GM23248 (cell line): ENCODE results near the gene CP. TPM values are rescaled to one million over a fixed set of nuclear protein-coding genes. Genes with fewer than 3 reads are reported as not detected.
"Not testable (repeated sequence)": the region's sequence is repeated elsewhere in the genome, so short reads cannot be mapped to it uniquely, and the experiment has no call there.

Experiments
- DNase-seq: peaks from one replicate; pipeline ENCODE4 v3.0.0-alpha.2; 2015
- H2AFZ ChIP-seq: fragments of 200-600 bp; sonication (generic); 2 replicates; pipeline ENCODE4 v1.6.1; 2016; ENCODE audit warnings: antibody characterized with exemption
- H3F3A ChIP-seq: fragments of 200-600 bp; sonication (generic); 2 replicates; pipeline ENCODE4 v1.6.1; 2016; ENCODE audit warnings: mild to moderate bottlenecking, antibody characterized with exemption, mixed run types; ENCODE audit not compliant: insufficient read depth
- H3K27ac ChIP-seq: fragments of 200-600 bp; sonication (generic); 2 replicates; pipeline ENCODE4 v1.5.1; 2016; ENCODE audit warnings: mild to moderate bottlenecking
- H3K27me3 ChIP-seq: fragments of 200-600 bp; sonication (generic); replicated peaks from 2 replicates; pipeline ENCODE4 v1.6.1; 2016; ENCODE audit warnings: mild to moderate bottlenecking; ENCODE audit not compliant: insufficient read depth
- H3K36me3 ChIP-seq: fragments of 200-600 bp; sonication (generic); 2 replicates; pipeline ENCODE4 v1.6.1; 2016; ENCODE audit warnings: low read depth, mild to moderate bottlenecking
- H3K4me1 ChIP-seq: fragments of 200-600 bp; sonication (generic); 2 replicates; pipeline ENCODE4 v1.6.1; 2016; ENCODE audit warnings: mild to moderate bottlenecking; ENCODE audit not compliant: insufficient read depth
- H3K4me2 ChIP-seq: fragments of 200-600 bp; sonication (generic); one replicate; pipeline ENCODE4 v1.6.1; 2016; ENCODE audit warnings: mild to moderate bottlenecking; ENCODE audit not compliant: unreplicated experiment
- H3K4me3 ChIP-seq: fragments of 200-600 bp; sonication (generic); 2 replicates; pipeline ENCODE4 v1.5.1; 2016; ENCODE audit warnings: mild to moderate bottlenecking
- H3K79me2 ChIP-seq: fragments of 200-600 bp; sonication (generic); 2 replicates; pipeline ENCODE4 v1.6.1; 2016; ENCODE audit warnings: mild to moderate bottlenecking; ENCODE audit not compliant: insufficient read depth
- H3K9ac ChIP-seq: fragments of 200-600 bp; sonication (generic); 2 replicates; pipeline ENCODE4 v1.6.1; 2016; ENCODE audit warnings: mild to moderate bottlenecking
- H3K9me2 ChIP-seq: fragments of 200-600 bp; sonication (generic); 2 replicates; pipeline ENCODE4 v1.6.1; 2016; ENCODE audit warnings: mixed run types, mild to moderate bottlenecking, moderate library complexity; ENCODE audit not compliant: insufficient read depth
- H3K9me3 ChIP-seq: fragments of 200-600 bp; sonication (generic); one replicate; pipeline ENCODE4 v1.6.1; 2017; ENCODE audit warnings: low read depth
- H4K20me1 ChIP-seq: fragments of 200-600 bp; sonication (generic); 2 replicates; pipeline ENCODE4 v1.6.0; 2016; ENCODE audit not compliant: insufficient read depth
- EZH2 ChIP-seq: fragments of 200-600 bp; sonication (generic); IDR thresholded peaks from 2 replicates; pipeline ENCODE4 v1.6.1; 2018; ENCODE audit warnings: antibody characterized with exemption, mild to moderate bottlenecking; ENCODE audit not compliant: insufficient read depth, poor library complexity, severe bottlenecking
- EZH2phosphoT487 ChIP-seq: fragments of 200-600 bp; sonication (generic); IDR thresholded peaks from 2 replicates; pipeline ENCODE4 v1.6.1; 2018; ENCODE audit warnings: antibody characterized with exemption, moderate library complexity, mild to moderate bottlenecking, low read depth; ENCODE audit not compliant: insufficient read depth
- WGBS, 2 experiments: methylation state at CpG; one replicate each; pipeline ENCODE4 v1.1.6; 2015 to 2017; ENCODE audit warnings: low lambda C conversion rate in 2 of 2, low coverage in 1 of 2; ENCODE audit errors: missing lambda C conversion rate in 2 of 2; 5-methylcytosine and 5-hydroxymethylcytosine counted together
- in situ Hi-C: fragments of 300-500 bp; cut with MboI; formaldehyde crosslinking; loops from 2 replicates; pipeline ENCODE4 v1.15.0; 2020
- polyA plus RNA-seq: library from polyadenylated mRNA; unstranded; fragments of >200 nt; fragmentation: Nextera tagmentation; extraction: Ambion mirVana; gene quantifications from 2 replicates; pipeline ENCODE4 v1.2.1, GENCODE V29; 2016
- total RNA-seq: library from RNA; depleted of rRNA; stranded (reverse); fragments of >200 nt; shearing (Covaris generic); gene quantifications from 2 replicates; pipeline ENCODE4 v1.2.3, GENCODE V29; 2014

CP gene
- total and polyA plus RNA-seq, 2 experiments from 2014 or later: not detected

GRCh38 chr3:149226776-149227175 lies 5.1 kb upstream of the CP start:
- H3K27me3 ChIP-seq: no peaks in the 10 kb centered on the region
- TF ChIP-seq EZH2phosphoT487 (no peak), EZH2 (no peak)
- H3K9ac ChIP-seq: no peak overlapping the region
- no peak overlapping the region for H3K27ac ChIP-seq
- no peaks in the 10 kb centered on the region for H4K20me1 ChIP-seq
- H3K9me3 ChIP-seq: no peaks in the 10 kb centered on the region
- peaks cover 21% of the 10 kb centered on the region for H3K4me1 ChIP-seq
- WGBS, 2 experiments: 100% methylated on average over 1 of the region's 1 CpG
- no peak overlapping the region for H3K4me3 ChIP-seq
- in situ Hi-C loops: no loop called here
- H3F3A ChIP-seq: peaks cover 5% of the 10 kb centered on the region; the same call in 1 of the 2 replicates
- no peaks in the 10 kb centered on the region for H3K36me3 ChIP-seq
- H3K9me2 ChIP-seq: no peaks in the 10 kb centered on the region
- no peak overlapping the region for H2AFZ ChIP-seq
- DNase-seq: no peak
- no peaks in the 10 kb centered on the region for H3K79me2 ChIP-seq
- H3K4me2 ChIP-seq: no peak overlapping the region

- 0 to 1% methylated on average over 9 of the region's 9 CpGs for WGBS, 2 experiments
- in situ Hi-C loops: no loop called here
- H3K27ac ChIP-seq: peak overlapping the region; percentile 58
Observed at GRCh38 chr3:149224736-149225594, 3.3 kb upstream of the CP start.

GRCh38 chr3:149223461-149223820 lies 1.8 kb upstream of the CP start:
- Histone ChIP-seq H3K79me2 (no peaks in the 10 kb centered on the region), H3F3A (peaks cover 5% of the 10 kb centered on the region; the same call in 1 of the 2 replicates), H3K4me1 (peaks cover 21% of the 10 kb centered on the region), H3K9me3 (no peaks in the 10 kb centered on the region), H4K20me1 (no peaks in the 10 kb centered on the region), H3K27ac (no peak overlapping the region), H3K9ac (no peak overlapping the region), H3K9me2 (no peaks in the 10 kb centered on the region), H3K27me3 (no peaks in the 10 kb centered on the region), H2AFZ (peak overlapping the region; percentile 1; the same call in 1 of the 2 replicates), H3K4me2 (no peak overlapping the region), H3K4me3 (no peak overlapping the region), H3K36me3 (no peaks in the 10 kb centered on the region)
- in situ Hi-C loops: no loop called here
- TF ChIP-seq EZH2: no peak
- TF ChIP-seq EZH2phosphoT487: no peak
- DNase-seq: no peak
- WGBS, 2 experiments: 86 to 89% methylated on average over 6 of the region's 6 CpGs

More at GRCh38 chr3:149224736-149225594, 3.3 kb upstream of the CP start:
- Histone ChIP-seq H3K4me3 (peak overlapping the region; percentile 66), H3K9me3 (no peaks in the 10 kb centered on the region), H3K27me3 (no peaks in the 10 kb centered on the region), H3K9me2 (no peaks in the 10 kb centered on the region), H4K20me1 (no peaks in the 10 kb centered on the region), H2AFZ (peak overlapping the region; percentile 80), H3F3A (peaks cover 5% of the 10 kb centered on the region; the same call in 1 of the 2 replicates), H3K79me2 (no peaks in the 10 kb centered on the region), H3K4me1 (peaks cover 21% of the 10 kb centered on the region), H3K36me3 (no peaks in the 10 kb centered on the region), H3K9ac (peak overlapping the region; percentile 59), H3K4me2 (peak overlapping the region; percentile 87)
- peak; percentile 82 for DNase-seq
- TF ChIP-seq EZH2 (no peak), EZH2phosphoT487 (no peak)

GRCh38 chr3:149219380-149220121 lies 2.1 kb downstream of the CP start:
- H3K4me1 ChIP-seq, H2AFZ ChIP-seq, H3K4me3 ChIP-seq, H4K20me1 ChIP-seq, H3K36me3 ChIP-seq, in situ Hi-C loops, H3K9ac ChIP-seq, H3K4me2 ChIP-seq, H3F3A ChIP-seq, H3K27me3 ChIP-seq, H3K9me3 ChIP-seq, DNase-seq, H3K79me2 ChIP-seq, H3K27ac ChIP-seq, H3K9me2 ChIP-seq: not testable (repeated sequence)
- WGBS, 2 experiments: 91 to 96% methylated on average over 1 of the region's 1 CpG
